BLaER1 (cell line): Measurements from ENCODE around the gene ZNF283.
A peak's percentile ranks its signal among the peaks of the same experiment; 100 is the strongest.
"Not testable (repeated sequence)": the region's sequence is repeated elsewhere in the genome, so short reads cannot be mapped to it uniquely, and the experiment has no call there.

Source experiments
- H3K27ac ChIP-seq: shearing (Covaris generic); formaldehyde crosslinking; 2 replicates; pipeline ENCODE4 v1.8.1; 2022
- H3K27me3 ChIP-seq: shearing (Covaris generic); formaldehyde crosslinking; 2 replicates; pipeline ENCODE4 v1.8.1; 2022
- H3K36me3 ChIP-seq: shearing (Covaris generic); formaldehyde crosslinking; 2 replicates; pipeline ENCODE4 v1.8.1; 2022
- H3K4me1 ChIP-seq: shearing (Covaris generic); formaldehyde crosslinking; 2 replicates; pipeline ENCODE4 v1.8.1; 2022
- H3K4me2 ChIP-seq: shearing (Covaris generic); formaldehyde crosslinking; 2 replicates; pipeline ENCODE4 v1.8.1; 2022
- H3K4me3 ChIP-seq: shearing (Covaris generic); formaldehyde crosslinking; 2 replicates; pipeline ENCODE4 v1.8.1; 2022
- H3K9ac ChIP-seq: shearing (Covaris generic); formaldehyde crosslinking; 2 replicates; pipeline ENCODE4 v1.8.1; 2022
- H3K9me3 ChIP-seq: shearing (Covaris generic); formaldehyde crosslinking; 2 replicates; pipeline ENCODE4 v1.8.1; 2022
- H4K20me1 ChIP-seq: shearing (Covaris generic); formaldehyde crosslinking; 2 replicates; pipeline ENCODE4 v1.8.1; 2022
- Cebpa-rat ChIP-seq: shearing (Covaris generic); IDR thresholded peaks from 2 replicates; pipeline ENCODE4 v1.8.1; 2022

The ZNF283 gene

GRCh38 chr19:43847884-43848283 lies 20.8 kb downstream of the ZNF283 start:
- TF ChIP-seq Cebpa-rat = no peak
- H3K4me2 ChIP-seq = no peak overlapping the region
- H3K9me3 ChIP-seq = peaks cover 95% of the 10 kb centered on the region
- H3K36me3 ChIP-seq = peaks cover 70% of the 10 kb centered on the region
- no peaks in the 10 kb centered on the region for H4K20me1 ChIP-seq
- H3K4me3 ChIP-seq = peak overlapping the region; percentile 11; the same call in 1 of the 2 replicates
- no peaks in the 10 kb centered on the region for H3K27me3 ChIP-seq
- no peak overlapping the region for H3K9ac ChIP-seq
- H3K27ac ChIP-seq = no peak overlapping the region
- no peaks in the 10 kb centered on the region for H3K4me1 ChIP-seq

GRCh38 chr19:43848821-43849220 lies 21.7 kb downstream of the ZNF283 start:
- no peaks in the 10 kb centered on the region for H3K27me3 ChIP-seq
- no peak overlapping the region for H3K4me2 ChIP-seq
- H4K20me1 ChIP-seq = no peaks in the 10 kb centered on the region
- H3K36me3 ChIP-seq = peaks cover 61% of the 10 kb centered on the region
- H3K9me3 ChIP-seq = peaks cover 95% of the 10 kb centered on the region
- H3K27ac ChIP-seq = no peak overlapping the region
- no peak overlapping the region for H3K4me3 ChIP-seq
- no peak for TF ChIP-seq Cebpa-rat
- H3K4me1 ChIP-seq = no peaks in the 10 kb centered on the region
- no peak overlapping the region for H3K9ac ChIP-seq

GRCh38 chr19:43858174-43858573 lies 31.1 kb downstream of the ZNF283 start:
- no peaks in the 10 kb centered on the region for H4K20me1 ChIP-seq
- H3K4me1 ChIP-seq = no peaks in the 10 kb centered on the region
- H3K9me3 ChIP-seq = peaks cover 88% of the 10 kb centered on the region
- no peaks in the 10 kb centered on the region for H3K27me3 ChIP-seq
- no peak overlapping the region for H3K27ac ChIP-seq
- H3K4me2 ChIP-seq = no peak overlapping the region
- H3K36me3 ChIP-seq = peaks cover 12% of the 10 kb centered on the region
- no peak for TF ChIP-seq Cebpa-rat
- no peak overlapping the region for H3K9ac ChIP-seq
- H3K4me3 ChIP-seq = no peak overlapping the region

GRCh38 chr19:43866923-43867322 lies 39.8 kb downstream of the ZNF283 start:
- not testable (repeated sequence) for H3K27me3 ChIP-seq, H4K20me1 ChIP-seq, H3K4me3 ChIP-seq, H3K9ac ChIP-seq, H3K27ac ChIP-seq, H3K36me3 ChIP-seq, H3K4me1 ChIP-seq, H3K4me2 ChIP-seq
- peaks cover 65% of the 10 kb centered on the region for H3K9me3 ChIP-seq

- Histone ChIP-seq H3K9ac (no peak overlapping the region), H3K9me3 (peaks cover 95% of the 10 kb centered on the region), H3K4me1 (no peaks in the 10 kb centered on the region), H4K20me1 (no peaks in the 10 kb centered on the region), H3K4me2 (no peak overlapping the region), H3K4me3 (no peak overlapping the region), H3K27me3 (no peaks in the 10 kb centered on the region), H3K36me3 (peaks cover 13% of the 10 kb centered on the region; the same call in 1 of the 2 replicates), H3K27ac (no peak overlapping the region)
- TF ChIP-seq Cebpa-rat = no peak
These were observed 45.6 kb downstream of the ZNF283 start for GRCh38 chr19:43872547-43873336.

- H3K36me3 ChIP-seq = 0 out of 2 replicates have a peak, but pooled peaks cover 3% of the 10 kb centered on the region
- H3K9ac ChIP-seq = no peak overlapping the region
- H4K20me1 ChIP-seq = no peaks in the 10 kb centered on the region
- no peak overlapping the region for H3K4me3 ChIP-seq
- H3K4me1 ChIP-seq = no peaks in the 10 kb centered on the region
- no peak overlapping the region for H3K4me2 ChIP-seq
- peak; percentile 79; the same call in 1 of the 2 replicates for TF ChIP-seq Cebpa-rat
- H3K27me3 ChIP-seq = no peaks in the 10 kb centered on the region
- no peak overlapping the region for H3K27ac ChIP-seq
- peaks cover 88% of the 10 kb centered on the region for H3K9me3 ChIP-seq
These were observed 53.4 kb downstream of the ZNF283 start for GRCh38 chr19:43880483-43880882.

- Histone ChIP-seq H3K4me1 (no peaks in the 10 kb centered on the region), H3K27me3 (no peaks in the 10 kb centered on the region), H3K9me3 (peaks cover 76% of the 10 kb centered on the region), H3K4me3 (no peak within 1 kb of the TSS), H3K27ac (no peak within 1 kb of the TSS), H4K20me1 (no peaks in the 10 kb centered on the region), H3K36me3 (no peaks in the 10 kb centered on the region), H3K9ac (no peak within 1 kb of the TSS), H3K4me2 (no peak within 1 kb of the TSS)
- no peak for TF ChIP-seq Cebpa-rat
These were observed 56.7 kb downstream of the ZNF283 start, which contains the start of gene ZNF404 for GRCh38 chr19:43883864-43884263. ZNF404 (minus strand) TSS chr19:43883964.

- TF ChIP-seq Cebpa-rat = no peak
- H3K4me2 ChIP-seq = no peak overlapping the region
- no peaks in the 10 kb centered on the region for H4K20me1 ChIP-seq
- no peak overlapping the region for H3K4me3 ChIP-seq
- H3K9ac ChIP-seq = no peak overlapping the region
- H3K27me3 ChIP-seq = no peaks in the 10 kb centered on the region
- H3K36me3 ChIP-seq = no peaks in the 10 kb centered on the region
- no peaks in the 10 kb centered on the region for H3K4me1 ChIP-seq
- H3K9me3 ChIP-seq = peaks cover 47% of the 10 kb centered on the region
- no peak overlapping the region for H3K27ac ChIP-seq
These were observed 68.7 kb downstream of the ZNF283 start for GRCh38 chr19:43895727-43896308.
